ENCODE measurements around the gene MPV17. TPM values are rescaled to one million over a fixed set of nuclear protein-coding genes. Genes with fewer than 3 reads are reported as not detected.
A peak's percentile ranks its signal among the peaks of the same experiment; 100 is the strongest.

The MPV17 gene
- total and polyA plus RNA-seq, 2 of the 13 experiments (the other 11 are each of a cell fraction or from before 2014, with no cell fraction given): 48.9 to 129 TPM

DNA sequence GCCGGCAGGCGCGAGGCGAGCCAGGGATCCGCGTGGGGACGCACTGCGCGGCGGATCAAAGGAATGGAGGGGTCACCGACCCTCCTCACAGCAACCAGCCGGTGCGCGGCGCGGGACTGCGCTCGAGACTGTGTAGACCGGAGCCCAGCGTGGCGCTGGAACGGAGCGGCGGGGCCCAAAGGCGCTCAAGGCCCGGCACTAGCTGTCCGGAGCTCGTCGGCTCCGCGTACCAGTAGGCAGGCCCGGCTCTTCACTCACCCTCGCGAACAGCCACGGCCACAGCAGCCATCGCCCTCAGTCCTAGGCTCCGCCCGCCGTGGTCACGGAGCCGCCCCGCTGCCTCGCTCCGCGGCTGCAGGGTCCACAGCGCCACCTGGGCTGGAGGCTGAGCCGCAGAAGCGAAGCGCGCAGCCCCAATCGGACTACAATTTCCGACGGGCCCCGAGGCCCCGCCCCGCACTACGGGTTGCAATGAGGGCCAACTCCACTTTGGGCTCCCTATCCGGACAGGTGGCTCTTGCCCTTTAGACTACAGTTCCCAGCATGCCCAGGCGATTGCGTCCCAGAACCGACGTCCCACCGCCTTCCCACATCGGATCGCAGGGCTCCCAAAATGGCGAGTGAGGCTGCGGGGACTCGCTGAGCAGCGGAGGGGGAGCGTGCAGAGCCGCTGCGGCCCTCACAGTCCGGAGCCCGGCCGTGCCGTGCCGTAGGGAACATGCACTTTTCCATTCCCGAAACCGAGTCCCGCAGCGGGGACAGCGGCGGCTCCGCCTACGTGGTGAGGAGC, 47.3 kb upstream of the MPV17 start, which contains the start of the genes EIF2B4 and SNX17 (continued):
- TF ChIP-seq ZNF549 (CRISPR knock-in tag; IDR thresholded peaks at IDR 0.05): peak; percentile 78
- TF ChIP-seq, protein P1, sequence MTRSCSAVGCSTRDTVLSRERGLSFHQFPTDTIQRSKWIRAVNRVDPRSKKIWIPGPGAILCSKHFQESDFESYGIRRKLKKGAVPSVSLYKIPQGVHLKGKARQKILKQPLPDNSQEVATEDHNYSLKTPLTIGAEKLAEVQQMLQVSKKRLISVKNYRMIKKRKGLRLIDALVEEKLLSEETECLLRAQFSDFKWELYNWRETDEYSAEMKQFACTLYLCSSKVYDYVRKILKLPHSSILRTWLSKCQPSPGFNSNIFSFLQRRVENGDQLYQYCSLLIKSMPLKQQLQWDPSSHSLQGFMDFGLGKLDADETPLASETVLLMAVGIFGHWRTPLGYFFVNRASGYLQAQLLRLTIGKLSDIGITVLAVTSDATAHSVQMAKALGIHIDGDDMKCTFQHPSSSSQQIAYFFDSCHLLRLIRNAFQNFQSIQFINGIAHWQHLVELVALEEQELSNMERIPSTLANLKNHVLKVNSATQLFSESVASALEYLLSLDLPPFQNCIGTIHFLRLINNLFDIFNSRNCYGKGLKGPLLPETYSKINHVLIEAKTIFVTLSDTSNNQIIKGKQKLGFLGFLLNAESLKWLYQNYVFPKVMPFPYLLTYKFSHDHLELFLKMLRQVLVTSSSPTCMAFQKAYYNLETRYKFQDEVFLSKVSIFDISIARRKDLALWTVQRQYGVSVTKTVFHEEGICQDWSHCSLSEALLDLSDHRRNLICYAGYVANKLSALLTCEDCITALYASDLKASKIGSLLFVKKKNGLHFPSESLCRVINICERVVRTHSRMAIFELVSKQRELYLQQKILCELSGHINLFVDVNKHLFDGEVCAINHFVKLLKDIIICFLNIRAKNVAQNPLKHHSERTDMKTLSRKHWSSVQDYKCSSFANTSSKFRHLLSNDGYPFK (CRISPR knock-in tag; IDR thresholded peaks at IDR 0.05; ENCODE audit: borderline replicate concordance): peak; percentile 98
- TF ChIP-seq FOXO1 (CRISPR knock-in tag; IDR thresholded peaks at IDR 0.05): peak; percentile 64
- peak; percentile 13; the same call in 1 of the 2 replicates for TF ChIP-seq RARG (CRISPR knock-in tag; IDR thresholded peaks at IDR 0.05; ENCODE audit: low read depth)
- TF ChIP-seq ZNF180 (CRISPR knock-in tag; IDR thresholded peaks at IDR 0.05; ENCODE audit: borderline replicate concordance, low read depth): no peak; the same call in 1 of the 2 replicates
- TF ChIP-seq SUZ12 (IDR thresholded peaks at IDR 0.05; ENCODE audit: low read depth, low read length): peak; percentile 90
- peak; percentile 93 for TF ChIP-seq ZBTB7B (CRISPR knock-in tag; IDR thresholded peaks at IDR 0.05)
- no peak for TF ChIP-seq FOXP1 (IDR thresholded peaks at IDR 0.05)
- TF ChIP-seq FOXP1 (CRISPR knock-in tag; IDR thresholded peaks at IDR 0.05): peak; percentile 44; the same call in 1 of the 2 replicates
- peak; percentile 50 for TF ChIP-seq THRA (CRISPR knock-in tag; IDR thresholded peaks at IDR 0.05; ENCODE audit: borderline replicate concordance)
- peak; percentile 53 for TF ChIP-seq ZNF609 (CRISPR knock-in tag; IDR thresholded peaks at IDR 0.05; ENCODE audit: borderline replicate concordance)
- TF ChIP-seq SIX1 (CRISPR knock-in tag; IDR thresholded peaks at IDR 0.05; ENCODE audit: borderline replicate concordance): no peak; the same call in 1 of the 2 replicates
- peak; percentile 57 for TF ChIP-seq ZNF329 (CRISPR knock-in tag; IDR thresholded peaks at IDR 0.05; ENCODE audit: low read depth)
- no peak for TF ChIP-seq ZFP36L1 (CRISPR knock-in tag; IDR thresholded peaks at IDR 0.05)
- TF ChIP-seq NR3C1 (CRISPR knock-in tag; IDR thresholded peaks at IDR 0.05): peak; percentile 93; the same call in 1 of the 2 replicates
- TF ChIP-seq ZNF770 (CRISPR knock-in tag; IDR thresholded peaks at IDR 0.05): peak; percentile 92
- peak; percentile 81 for TF ChIP-seq ARID2 (CRISPR knock-in tag; IDR thresholded peaks at IDR 0.05; ENCODE audit: borderline replicate concordance)

Data from HepG2 (cell line).